ENCODE results near the gene GABRR2.

GRCh38 chr6:89301586-89302194, 13.4 kb downstream of the GABRR2 start:
- no peak for TF ChIP-seq CTCF (IDR thresholded peaks at IDR 0.05; ENCODE audit: poor library complexity)
- no peak for TF ChIP-seq EZH2 (IDR thresholded peaks at IDR 0.05; ENCODE audit: borderline replicate concordance)
